Fibroblast of pulmonary artery (primary cell): ENCODE results near the gene PAK2.

ENCODE experiments used
- DNase-seq: peaks from one replicate; pipeline ENCODE4 v3.0.0-alpha.2; 2010; ENCODE audit warnings: low read depth
- H3K4me3 ChIP-seq: replicated peaks from 2 replicates; pipeline ENCODE4 v1.5.1; 2011; ENCODE audit warnings: low read depth, mild to moderate bottlenecking, control low read depth, low read length, moderate library complexity
- CTCF ChIP-seq: IDR thresholded peaks from 2 replicates; pipeline ENCODE4 v1.5.1; 2011; ENCODE audit warnings: mild to moderate bottlenecking, control low read depth, low read length, inconsistent platforms; ENCODE audit errors: missing control alignments

The PAK2 gene

GRCh38 chr3:196796317-196796716 is 56.7 kb downstream of the PAK2 start:
- TF ChIP-seq CTCF: no peak
- DNase-seq: no peak
- no peak overlapping the region for H3K4me3 ChIP-seq

- H3K4me3 ChIP-seq: no peak overlapping the region
- no peak for DNase-seq
- no peak for TF ChIP-seq CTCF
Observed at GRCh38 chr3:196800742-196801434, 61.2 kb downstream of the PAK2 start.

- no peak for TF ChIP-seq CTCF
- no peak overlapping the region for H3K4me3 ChIP-seq
- DNase-seq: no peak
Observed at GRCh38 chr3:196803891-196804468, 64.3 kb downstream of the PAK2 start.

GRCh38 chr3:196804773-196805172 is 65.1 kb downstream of the PAK2 start:
- no peak for TF ChIP-seq CTCF
- no peak for DNase-seq
- no peak overlapping the region for H3K4me3 ChIP-seq

GRCh38 chr3:196810963-196811581 is 71.4 kb downstream of the PAK2 start:
- TF ChIP-seq CTCF: no peak
- H3K4me3 ChIP-seq: no peak overlapping the region
- DNase-seq: peak; percentile 27

- no peak for DNase-seq
- H3K4me3 ChIP-seq: no peak overlapping the region
- no peak for TF ChIP-seq CTCF
Observed at GRCh38 chr3:196812853-196813252, 73.2 kb downstream of the PAK2 start.
